ENCODE results near the gene FSHB. TPM values are rescaled to one million over a fixed set of nuclear protein-coding genes. Genes with fewer than 3 reads are reported as not detected.

Gene FSHB
- total and polyA plus RNA-seq, 2 experiments from 2014 or later, result not detected

DNA sequence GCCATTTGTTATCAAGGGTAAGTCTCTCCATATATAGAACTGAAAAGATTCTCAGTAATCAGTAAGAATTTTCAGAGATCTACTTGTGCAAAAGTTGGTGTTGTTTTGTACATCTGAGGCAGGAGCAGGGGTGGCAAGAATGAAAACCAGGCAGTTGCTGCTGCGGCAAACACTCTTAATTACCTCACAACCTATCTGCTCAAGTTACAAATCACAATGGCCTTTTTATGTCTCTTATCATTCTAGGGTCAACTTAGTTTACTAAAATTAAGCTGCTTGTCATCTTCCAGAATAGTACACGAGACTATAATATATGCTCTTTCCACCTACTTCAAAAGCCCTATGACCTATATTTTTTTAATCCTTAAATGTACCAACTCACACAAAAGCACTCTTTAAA is 14.3 kb upstream of the FSHB start:
- Histone ChIP-seq H3K79me2 (ENCODE audit: insufficient read depth) (no peaks in the 10 kb centered on the region), H3K4me1 (ENCODE audit: insufficient read depth) (no peaks in the 10 kb centered on the region), H3K9me2 (ENCODE audit: insufficient read depth) (no peaks in the 10 kb centered on the region), H2AFZ (no peak overlapping the region), H3F3A (ENCODE audit: insufficient read depth) (no peaks in the 10 kb centered on the region), H3K4me3 (no peak overlapping the region), H3K9me3 (ENCODE audit: low read depth) (no peaks in the 10 kb centered on the region), H3K36me3 (ENCODE audit: low read depth) (no peaks in the 10 kb centered on the region), H3K27me3 (replicated peaks; ENCODE audit: insufficient read depth) (no peaks in the 10 kb centered on the region), H3K4me2 (ENCODE audit: unreplicated experiment) (no peak overlapping the region), H3K9ac (no peak overlapping the region), H3K27ac (no peak overlapping the region), H4K20me1 (ENCODE audit: insufficient read depth) (no peaks in the 10 kb centered on the region)
- in situ Hi-C loops (cut with MboI), result no loop called here
- DNase-seq, result no peak
- WGBS, 2 experiments (ENCODE audit: low coverage in 1 of 2, low lambda C conversion rate in 2 of 2, missing lambda C conversion rate in 2 of 2), result 0% methylated on average over 2 of the region's 2 CpGs
- TF ChIP-seq EZH2phosphoT487 (IDR thresholded peaks at IDR 0.05; ENCODE audit: insufficient read depth, low read depth), result no peak
- no peak for TF ChIP-seq EZH2 (IDR thresholded peaks at IDR 0.05; ENCODE audit: insufficient read depth, poor library complexity, severe bottlenecking)

DNA sequence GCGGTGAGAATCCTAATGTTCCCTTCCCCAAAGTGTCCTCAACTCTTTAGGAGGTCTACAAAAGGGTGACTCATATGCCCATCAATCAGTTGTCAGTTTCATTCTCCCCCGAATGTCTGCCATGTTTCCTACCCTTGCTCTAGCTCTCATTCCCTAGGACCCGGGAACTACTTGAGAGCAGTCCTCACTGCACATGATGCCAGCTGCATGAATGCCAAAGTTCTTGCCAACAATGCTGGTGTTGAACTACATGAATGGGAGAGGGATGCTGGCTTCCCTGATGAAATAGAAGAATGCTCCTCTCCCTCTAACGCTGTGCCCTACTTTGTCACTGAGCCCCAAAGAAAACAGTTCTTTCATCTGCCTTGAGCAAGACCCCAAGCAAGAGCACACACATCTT is 12.5 kb upstream of the FSHB start:
- no peaks in the 10 kb centered on the region for H3K79me2 ChIP-seq (ENCODE audit: insufficient read depth)
- H3K27ac ChIP-seq, result no peak overlapping the region
- no peaks in the 10 kb centered on the region for H3K27me3 ChIP-seq (replicated peaks; ENCODE audit: insufficient read depth)
- H4K20me1 ChIP-seq (ENCODE audit: insufficient read depth), result no peaks in the 10 kb centered on the region
- no peak for DNase-seq
- H2AFZ ChIP-seq, result no peak overlapping the region
- no peak for TF ChIP-seq EZH2phosphoT487 (IDR thresholded peaks at IDR 0.05; ENCODE audit: insufficient read depth, low read depth)
- TF ChIP-seq EZH2 (IDR thresholded peaks at IDR 0.05; ENCODE audit: insufficient read depth, poor library complexity, severe bottlenecking), result no peak
- no peaks in the 10 kb centered on the region for H3K9me2 ChIP-seq (ENCODE audit: insufficient read depth)
- H3K4me1 ChIP-seq (ENCODE audit: insufficient read depth), result no peaks in the 10 kb centered on the region
- no peaks in the 10 kb centered on the region for H3F3A ChIP-seq (ENCODE audit: insufficient read depth)
- H3K36me3 ChIP-seq (ENCODE audit: low read depth), result no peaks in the 10 kb centered on the region
- no peak overlapping the region for H3K4me2 ChIP-seq (ENCODE audit: unreplicated experiment)
- no peak overlapping the region for H3K4me3 ChIP-seq
- H3K9ac ChIP-seq, result no peak overlapping the region
- no peaks in the 10 kb centered on the region for H3K9me3 ChIP-seq (ENCODE audit: low read depth)
- in situ Hi-C loops (cut with MboI), result no loop called here
- WGBS, 2 experiments (ENCODE audit: low coverage in 1 of 2, low lambda C conversion rate in 2 of 2, missing lambda C conversion rate in 2 of 2), result 34 to 41% methylated on average over 4 of the region's 4 CpGs

DNA sequence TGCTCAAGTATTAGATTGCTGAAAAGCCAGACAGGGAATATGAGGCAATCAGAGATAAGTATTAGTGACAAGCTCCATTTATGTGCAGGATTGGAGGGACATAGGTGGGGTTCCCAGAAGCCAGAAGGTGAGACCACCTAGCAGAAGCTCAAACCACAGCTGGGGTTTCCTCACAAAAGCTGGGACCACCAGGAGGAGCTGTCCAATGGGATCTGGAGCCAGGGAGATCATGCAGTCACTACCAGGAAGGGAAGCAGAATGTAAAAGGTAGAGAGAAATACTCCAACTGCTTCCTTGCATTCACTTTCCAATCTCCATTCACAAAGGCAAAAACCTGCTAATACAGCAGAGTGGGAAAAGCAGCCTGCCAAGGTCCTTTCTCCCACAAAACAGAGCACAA is 5.2 kb upstream of the FSHB start:
- TF ChIP-seq EZH2 (IDR thresholded peaks at IDR 0.05; ENCODE audit: insufficient read depth, poor library complexity, severe bottlenecking), result no peak
- no peak for TF ChIP-seq EZH2phosphoT487 (IDR thresholded peaks at IDR 0.05; ENCODE audit: insufficient read depth, low read depth)
- no peak for DNase-seq
- no peaks in the 10 kb centered on the region for H3K27me3 ChIP-seq (replicated peaks; ENCODE audit: insufficient read depth)
- no peaks in the 10 kb centered on the region for H3K79me2 ChIP-seq (ENCODE audit: insufficient read depth)
- H3K9ac ChIP-seq, result no peak overlapping the region
- no peak overlapping the region for H3K4me3 ChIP-seq
- no peaks in the 10 kb centered on the region for H3F3A ChIP-seq (ENCODE audit: insufficient read depth)
- no peaks in the 10 kb centered on the region for H3K36me3 ChIP-seq (ENCODE audit: low read depth)
- H3K4me2 ChIP-seq (ENCODE audit: unreplicated experiment), result no peak overlapping the region
- no peaks in the 10 kb centered on the region for H4K20me1 ChIP-seq (ENCODE audit: insufficient read depth)
- no peak overlapping the region for H3K27ac ChIP-seq
- no peaks in the 10 kb centered on the region for H3K4me1 ChIP-seq (ENCODE audit: insufficient read depth)
- no peaks in the 10 kb centered on the region for H3K9me2 ChIP-seq (ENCODE audit: insufficient read depth)
- in situ Hi-C loops (cut with MboI), result no loop called here
- no peaks in the 10 kb centered on the region for H3K9me3 ChIP-seq (ENCODE audit: low read depth)
- H2AFZ ChIP-seq, result no peak overlapping the region

DNA sequence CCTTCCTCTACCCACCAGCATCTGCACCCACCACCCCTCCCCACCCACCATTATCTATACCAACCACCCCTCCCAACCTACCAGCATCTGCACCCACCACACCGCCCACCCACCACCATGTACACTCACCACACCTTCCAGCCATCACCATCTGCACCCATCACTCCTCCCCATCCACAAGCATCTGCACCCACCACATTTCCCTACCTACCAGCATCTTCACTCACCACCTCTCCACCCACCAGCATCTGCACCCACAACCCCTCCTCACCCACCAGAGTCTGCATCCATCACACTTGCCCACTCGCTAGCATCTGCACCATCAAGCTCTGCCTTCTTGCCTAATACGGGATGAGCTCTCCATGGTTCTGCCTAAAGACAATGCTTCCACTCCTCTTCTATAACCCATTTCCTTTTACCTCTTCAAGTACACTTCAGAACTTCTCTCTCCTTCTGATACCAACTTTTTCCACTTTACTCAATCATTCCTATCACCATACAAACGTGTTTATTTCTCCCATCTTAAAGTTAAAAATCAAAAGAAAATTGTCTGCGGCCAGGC is 2.4 kb upstream of the FSHB start:
- H3K9me2 ChIP-seq (ENCODE audit: insufficient read depth), result no peaks in the 10 kb centered on the region
- H3K4me2 ChIP-seq (ENCODE audit: unreplicated experiment), result no peak overlapping the region
- no peaks in the 10 kb centered on the region for H4K20me1 ChIP-seq (ENCODE audit: insufficient read depth)
- H3K36me3 ChIP-seq (ENCODE audit: low read depth), result no peaks in the 10 kb centered on the region
- no peaks in the 10 kb centered on the region for H3K4me1 ChIP-seq (ENCODE audit: insufficient read depth)
- TF ChIP-seq EZH2phosphoT487 (IDR thresholded peaks at IDR 0.05; ENCODE audit: insufficient read depth, low read depth) (no peak), EZH2 (IDR thresholded peaks at IDR 0.05; ENCODE audit: insufficient read depth, poor library complexity, severe bottlenecking) (no peak)
- no peak for DNase-seq
- H2AFZ ChIP-seq, result no peak overlapping the region
- H3F3A ChIP-seq (ENCODE audit: insufficient read depth), result no peaks in the 10 kb centered on the region
- 20 to 31% methylated on average over 4 to 5 of the region's 5 CpGs for WGBS, 2 experiments (ENCODE audit: low coverage in 1 of 2, low lambda C conversion rate in 2 of 2, missing lambda C conversion rate in 2 of 2)
- H3K9ac ChIP-seq, result no peak overlapping the region
- no peak overlapping the region for H3K27ac ChIP-seq
- no peak overlapping the region for H3K4me3 ChIP-seq
- in situ Hi-C loops (cut with MboI), result no loop called here
- no peaks in the 10 kb centered on the region for H3K9me3 ChIP-seq (ENCODE audit: low read depth)
- H3K27me3 ChIP-seq (replicated peaks; ENCODE audit: insufficient read depth), result no peaks in the 10 kb centered on the region
- H3K79me2 ChIP-seq (ENCODE audit: insufficient read depth), result no peaks in the 10 kb centered on the region

DNA sequence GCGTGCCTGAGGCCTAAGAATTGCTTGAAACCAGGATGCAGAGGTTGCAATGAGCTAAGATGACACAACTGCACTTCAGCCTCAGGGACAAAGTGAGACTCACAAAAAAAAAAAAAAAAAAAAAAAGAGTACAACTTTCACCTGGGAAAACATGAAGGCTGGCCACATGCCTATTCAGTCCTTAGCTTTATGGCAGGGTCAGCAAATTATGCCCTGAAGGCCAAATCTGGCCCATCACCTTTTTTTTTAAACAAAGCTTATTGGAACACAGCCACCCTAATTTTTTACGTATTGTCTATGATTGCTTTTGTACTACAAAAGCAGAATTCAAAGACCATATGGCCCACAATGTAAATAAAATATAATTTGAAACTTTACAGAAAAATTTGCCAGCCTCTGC is 8.2 kb downstream of the FSHB start:
- Histone ChIP-seq H3K27ac (no peak overlapping the region), H3K9me3 (ENCODE audit: low read depth) (no peaks in the 10 kb centered on the region), H3K4me1 (ENCODE audit: insufficient read depth) (no peaks in the 10 kb centered on the region), H3K9ac (no peak overlapping the region), H3K4me2 (ENCODE audit: unreplicated experiment) (no peak overlapping the region), H3K4me3 (no peak overlapping the region), H3K36me3 (ENCODE audit: low read depth) (no peaks in the 10 kb centered on the region), H3K27me3 (replicated peaks; ENCODE audit: insufficient read depth) (no peaks in the 10 kb centered on the region), H3F3A (ENCODE audit: insufficient read depth) (no peaks in the 10 kb centered on the region), H4K20me1 (ENCODE audit: insufficient read depth) (no peaks in the 10 kb centered on the region), H3K9me2 (ENCODE audit: insufficient read depth) (no peaks in the 10 kb centered on the region), H2AFZ (no peak overlapping the region), H3K79me2 (ENCODE audit: insufficient read depth) (no peaks in the 10 kb centered on the region)
- in situ Hi-C loops (cut with MboI), result no loop called here
- TF ChIP-seq EZH2phosphoT487 (IDR thresholded peaks at IDR 0.05; ENCODE audit: insufficient read depth, low read depth) (no peak), EZH2 (IDR thresholded peaks at IDR 0.05; ENCODE audit: insufficient read depth, poor library complexity, severe bottlenecking) (no peak)
- no peak for DNase-seq
- 24 to 32% methylated on average over 2 of the region's 2 CpGs for WGBS, 2 experiments (ENCODE audit: low coverage in 1 of 2, low lambda C conversion rate in 2 of 2, missing lambda C conversion rate in 2 of 2)

Measured in GM23248 (cell line).